Breast epithelium (tissue), 4 donors: ENCODE measurements around the gene MGST2. TPM values are rescaled to one million over a fixed set of nuclear protein-coding genes. Genes with fewer than 3 reads are reported as not detected.
"Not testable (repeated sequence)": the region's sequence is repeated elsewhere in the genome, so short reads cannot be mapped to it uniquely, and the experiment has no call there.

Experiments
- DNase-seq, 2 donors: peaks; one replicate each; pipeline ENCODE4 v3.0.0-alpha.2; 2019; ENCODE audit warnings: low spot score in 2 of 2
- H3K27ac ChIP-seq, 2 donors: fragments of 200-600 bp; sonication (generic) in 1 of 2; one replicate each; pipeline ENCODE4 v1.5.1; 2016 to 2019; ENCODE audit warnings: mild to moderate bottlenecking in 1 of 2
- H3K27me3 ChIP-seq, 2 donors: fragments of 200-600 bp; sonication (generic) in 1 of 2; one replicate each; pipeline versions ENCODE4 v1.5.1 to v1.6.0; 2017 to 2019; ENCODE audit warnings: control low read depth in 1 of 2, mild to moderate bottlenecking in 1 of 2
- H3K36me3 ChIP-seq: fragments of 200-600 bp; one replicate; pipeline ENCODE4 v1.5.1; 2019
- H3K4me1 ChIP-seq, 2 donors: fragments of 200-600 bp; sonication (generic); one replicate each; pipeline ENCODE4 v1.5.1; 2016 to 2019; ENCODE audit warnings: control low read depth in 1 of 2
- H3K4me3 ChIP-seq, 3 donors: fragments of 200-600 bp; sonication (generic); 1 replicate in 2 of 3; 2 replicates in 1 of 3; pipeline ENCODE4 v1.5.1; 2016 to 2019; ENCODE audit warnings: mild to moderate bottlenecking in 3 of 3, moderate library complexity in 2 of 3
- H3K9me3 ChIP-seq, 2 donors: fragments of 200-600 bp; sonication (generic) in 1 of 2; one replicate each; pipeline ENCODE4 v1.5.1; 2016 to 2019; ENCODE audit warnings: control low read depth in 1 of 2
- CTCF ChIP-seq, 3 donors: fragments of 450-650 bp; IDR thresholded peaks; one replicate each; pipeline ENCODE4 v1.5.1; 2016 to 2017; ENCODE audit warnings: antibody characterized with exemption in 3 of 3, mild to moderate bottlenecking in 3 of 3, moderate library complexity in 3 of 3
- POLR2A ChIP-seq: fragments of 450-650 bp; IDR thresholded peaks from one replicate; pipeline ENCODE4 v1.6.1; 2016; ENCODE audit warnings: antibody characterized with exemption, mild to moderate bottlenecking, moderate library complexity
- POLR2AphosphoS5 ChIP-seq, 3 donors: sonication (generic); formaldehyde crosslinking; IDR thresholded peaks; one replicate each; pipeline ENCODE4 v1.6.1; 2017; ENCODE audit warnings: antibody characterized with exemption in 3 of 3
- intact Hi-C: fragments of 100-400 bp; cut with DNase I; formaldehyde crosslinking; loops from one replicate; pipeline ENCODE4 v1.15.1; 2023; ENCODE audit warnings: low total_unique reads
- total RNA-seq, 3 donors: library from RNA; depleted of rRNA; stranded (reverse); fragments of >200 nt; gene quantifications; one replicate each; pipeline ENCODE4 v1.1.0, GENCODE V29; 2016

MGST2 gene
- total RNA-seq, 3 donors from 2014 or later = 29.1 to 58.7 (median 50.5) TPM

- no peak for DNase-seq
- no peaks in the 10 kb centered on the region for H3K27me3 ChIP-seq
- H3K4me1 ChIP-seq = no peaks in the 10 kb centered on the region
- H3K9me3 ChIP-seq = no peaks in the 10 kb centered on the region
- TF ChIP-seq CTCF (IDR thresholded peaks at IDR 0.05) (no peak), POLR2AphosphoS5 (IDR thresholded peaks at IDR 0.05) (no peak), POLR2A (no peak)
- no peak overlapping the region for H3K27ac ChIP-seq
- H3K4me3 ChIP-seq = no peak overlapping the region
- H3K36me3 ChIP-seq = no peaks in the 10 kb centered on the region
- intact Hi-C loops = loop anchor here (10.0 kb wide), 1 partner anchor 135 kb away; no protein-coding TSS in a partner anchor
Measured at GRCh38 chr4:139630126-139630495, 35.5 kb upstream of the MGST2 start.

GRCh38 chr4:139630991-139631390, 34.6 kb upstream of the MGST2 start:
- H3K27ac ChIP-seq = no peak overlapping the region

GRCh38 chr4:139631791-139632190, 33.8 kb upstream of the MGST2 start:
- Histone ChIP-seq H3K4me1 (no peaks in the 10 kb centered on the region), H3K4me3 (no peak overlapping the region), H3K27me3 (no peaks in the 10 kb centered on the region), H3K27ac (no peak overlapping the region), H3K36me3 (no peaks in the 10 kb centered on the region), H3K9me3 (no peaks in the 10 kb centered on the region)
- intact Hi-C loops = loop anchor here (10.0 kb wide), 1 partner anchor 137 kb away; no protein-coding TSS in a partner anchor
- no peak for DNase-seq
- TF ChIP-seq CTCF (IDR thresholded peaks at IDR 0.05) (no peak), POLR2AphosphoS5 (IDR thresholded peaks at IDR 0.05) (no peak), POLR2A (no peak)

More at GRCh38 chr4:139630991-139631390, 34.6 kb upstream of the MGST2 start:
- Histone ChIP-seq H3K27me3 (no peaks in the 10 kb centered on the region), H3K4me3 (no peak overlapping the region), H3K9me3 (no peaks in the 10 kb centered on the region), H3K36me3 (no peaks in the 10 kb centered on the region), H3K4me1 (no peaks in the 10 kb centered on the region)
- DNase-seq = no peak
- intact Hi-C loops = loop anchor here (10.0 kb wide), 1 partner anchor 136 kb away; no protein-coding TSS in a partner anchor
- TF ChIP-seq CTCF (IDR thresholded peaks at IDR 0.05) (no peak), POLR2AphosphoS5 (IDR thresholded peaks at IDR 0.05) (no peak), POLR2A (no peak)

- intact Hi-C loops = loop anchor here (10.0 kb wide), 1 partner anchor 138 kb away; no protein-coding TSS in a partner anchor
- not testable (repeated sequence) for H3K4me1 ChIP-seq, H3K27me3 ChIP-seq, H3K9me3 ChIP-seq, H3K36me3 ChIP-seq, DNase-seq, H3K4me3 ChIP-seq, H3K27ac ChIP-seq
Measured at GRCh38 chr4:139632739-139633138, 32.9 kb upstream of the MGST2 start.

- Histone ChIP-seq H3K4me3 (peak overlapping the region in 2 of 3 donors; percentile 21 to 53), H3K36me3 (no peaks in the 10 kb centered on the region), H3K27me3 (no peaks in the 10 kb centered on the region), H3K4me1 (no peaks in the 10 kb centered on the region), H3K27ac (no peak overlapping the region), H3K9me3 (peaks cover 0 to 8% of the 10 kb centered on the region in 2 donors)
- no peak for DNase-seq
- TF ChIP-seq POLR2A (no peak), POLR2AphosphoS5 (IDR thresholded peaks at IDR 0.05) (no peak), CTCF (IDR thresholded peaks at IDR 0.05) (no peak)
- intact Hi-C loops = loop anchor here (10.0 kb wide), 1 partner anchor 138 kb away; no protein-coding TSS in a partner anchor
Measured at GRCh38 chr4:139633195-139633594, 32.4 kb upstream of the MGST2 start.

GRCh38 chr4:139633661-139634060, 32.0 kb upstream of the MGST2 start:
- intact Hi-C loops = loop anchor here (10.0 kb wide), 1 partner anchor 139 kb away; no protein-coding TSS in a partner anchor
- DNase-seq = no peak

More at GRCh38 chr4:139633661-139634060, 32.0 kb upstream of the MGST2 start:
- H3K27me3 ChIP-seq = no peaks in the 10 kb centered on the region
- H3K9me3 ChIP-seq = peaks cover 0 to 12% of the 10 kb centered on the region in 2 donors
- H3K36me3 ChIP-seq = no peaks in the 10 kb centered on the region
- peak overlapping the region in 2 of 3 donors; percentile 21 to 53 for H3K4me3 ChIP-seq
- no peak overlapping the region for H3K27ac ChIP-seq
- TF ChIP-seq CTCF (IDR thresholded peaks at IDR 0.05) (peak in 1 of 3 donors; percentile 42), POLR2A (no peak)
- no peaks in the 10 kb centered on the region for H3K4me1 ChIP-seq
